GM12878 (cell line): ENCODE results near the gene ZFR. TPM values are rescaled to one million over a fixed set of nuclear protein-coding genes. Genes with fewer than 3 reads are reported as not detected.

Experiments used
- ATAC-seq: fragments of 200-7000 bp; cut with Tn5 transposase; 3 replicates; pipeline ENCODE4 v1.9.1; 2020; ENCODE audit warnings: mild to moderate bottlenecking, moderate library complexity
- BruUV-seq: library from RNA; stranded (reverse); fragments of 400-500 nt; replicated peaks from 2 replicates; lab custom pipeline; 2021; lab: Mats Ljungman, UMichigan
- CTCF ChIA-PET: fragments of 300-600 bp; sonication (Branson Sonifier 250); formaldehyde crosslinking; extraction: SDS; loops from one replicate; lab custom pipeline; 2021; ENCODE audit warnings: inconsistent platforms; lab: Yijun Ruan, JAX
- POLR2A ChIA-PET: fragments of 350-600 bp; formaldehyde crosslinking; extraction: SDS; loops from one replicate; lab custom pipeline; 2021; ENCODE audit warnings: inconsistent platforms; lab: Charles Lee
- RAD21 ChIA-PET: fragments of 300-600 bp; sonication (Branson Sonifier 250); formaldehyde crosslinking; loops from one replicate; lab custom pipeline; 2023; ENCODE audit warnings: antibody characterized with exemption; ENCODE audit not compliant: unreplicated experiment; lab: Charles Lee
- SMC1A ChIA-PET: fragments of 300-600 bp; sonication (Branson Sonifier 250); formaldehyde crosslinking; loops from one replicate; lab custom pipeline; 2023; ENCODE audit not compliant: unreplicated experiment, uncharacterized antibody; lab: Charles Lee
- DNase-seq: peaks from one replicate; pipeline ENCODE4 v3.0.0-alpha.2; 2011; ENCODE audit warnings: low read depth, low spot score
- FAIRE-seq: peaks from 3 replicates; lab custom pipeline; 2011; peaks lifted over from hg19 to GRCh38; lab: Jason Lieb, UNC
- H2AFZ ChIP-seq: 2 replicates; pipeline ENCODE4 v1.6.0; 2011; ENCODE audit warnings: low read depth, low read length, control low read depth; ENCODE audit not compliant: control insufficient read depth
- H3K27ac ChIP-seq: 2 replicates; pipeline ENCODE4 v1.5.1; 2011; ENCODE audit warnings: control low read depth; ENCODE audit not compliant: control insufficient read depth, insufficient read depth
- H3K27me3 ChIP-seq, 2 experiments: replicated peaks in 1 of 2; 2 replicates each; pipeline versions ENCODE4 v1.6.0 to v1.6.1; 2011; ENCODE audit warnings: low read length in 1 of 2; ENCODE audit not compliant: control insufficient read depth in 2 of 2, insufficient read depth in 2 of 2
- H3K36me3 ChIP-seq, 2 experiments: 2 replicates each; pipeline ENCODE4 v1.5.1; 2011; ENCODE audit warnings: low read length in 1 of 2; ENCODE audit not compliant: control insufficient read depth in 2 of 2, insufficient read depth in 2 of 2
- H3K4me1 ChIP-seq: 2 replicates; pipeline ENCODE4 v1.6.1; 2011; ENCODE audit warnings: mild to moderate bottlenecking, low read length, moderate library complexity, mixed read lengths; ENCODE audit not compliant: control insufficient read depth, insufficient read depth
- H3K4me2 ChIP-seq: 2 replicates; pipeline ENCODE4 v1.6.0; 2011; ENCODE audit warnings: control low read depth; ENCODE audit not compliant: control insufficient read depth, insufficient read depth
- H3K4me3 ChIP-seq: fragments of 200-600 bp; sonication (generic); 2 replicates; pipeline ENCODE4 v1.5.1; 2016
- H3K79me2 ChIP-seq: 2 replicates; pipeline ENCODE4 v1.6.0; 2011; ENCODE audit warnings: low read length; ENCODE audit not compliant: control insufficient read depth, insufficient read depth
- H3K9ac ChIP-seq: 2 replicates; pipeline ENCODE4 v1.8.0; 2011; ENCODE audit warnings: low read length, control low read depth, mixed read lengths; ENCODE audit not compliant: control insufficient read depth, insufficient read depth
- H3K9me3 ChIP-seq: replicated peaks from 3 replicates; pipeline ENCODE4 v1.5.1; 2011; ENCODE audit warnings: mild to moderate bottlenecking, low read length; ENCODE audit not compliant: control insufficient read depth, insufficient read depth
- H4K20me1 ChIP-seq: 2 replicates; pipeline ENCODE4 v1.6.0; 2011; ENCODE audit not compliant: control insufficient read depth, insufficient read depth
- ATF3 ChIP-seq: IDR thresholded peaks from 2 replicates; pipeline ENCODE4 v1.6.1; 2011; ENCODE audit warnings: low read depth, mild to moderate bottlenecking, low read length, moderate library complexity, borderline replicate concordance; ENCODE audit errors: extremely low read depth
- BCL3 ChIP-seq: IDR thresholded peaks from 2 replicates; pipeline ENCODE4 v1.6.1; 2011; ENCODE audit warnings: borderline replicate concordance, low read depth, mild to moderate bottlenecking, moderate library complexity, low read length; ENCODE audit not compliant: insufficient read depth, poor library complexity, severe bottlenecking
- BRCA1 ChIP-seq: IDR thresholded peaks from 2 replicates; pipeline ENCODE4 v1.6.1; 2011; ENCODE audit warnings: low read depth, low read length, improper control_type of control experiment
- CHD2 ChIP-seq: IDR thresholded peaks from 2 replicates; pipeline ENCODE4 v1.6.1; 2011; ENCODE audit warnings: low read depth, low read length, improper control_type of control experiment, borderline replicate concordance
- FOS ChIP-seq: IDR thresholded peaks from 3 replicates; pipeline ENCODE4 v1.6.1; 2011; ENCODE audit warnings: borderline replicate concordance; ENCODE audit not compliant: insufficient read length; ENCODE audit errors: extremely low read depth
- FOXK2 ChIP-seq: fragments of 450-650 bp; IDR thresholded peaks from 2 replicates; pipeline ENCODE4 v1.6.1; 2017; ENCODE audit warnings: mild to moderate bottlenecking, moderate library complexity
- HDAC2 ChIP-seq: fragments of 200-600 bp; sonication (generic); IDR thresholded peaks from 2 replicates; pipeline ENCODE4 v1.6.1; 2017
- IRF3 ChIP-seq: fragments of 450-650 bp; IDR thresholded peaks from 2 replicates; pipeline ENCODE4 v1.6.1; 2014; ENCODE audit warnings: mild to moderate bottlenecking
- KDM1A ChIP-seq: fragments of 200-600 bp; sonication (generic); IDR thresholded peaks from 2 replicates; pipeline ENCODE4 v1.6.1; 2016; ENCODE audit warnings: borderline replicate concordance
- MLLT1 ChIP-seq: fragments of 450-650 bp; IDR thresholded peaks from 2 replicates; pipeline ENCODE4 v1.6.1; 2016; ENCODE audit warnings: mild to moderate bottlenecking
- MYC ChIP-seq: IDR thresholded peaks from 2 replicates; pipeline ENCODE4 v1.6.1; 2011; ENCODE audit warnings: mild to moderate bottlenecking, low read length, moderate library complexity, inconsistent platforms; ENCODE audit not compliant: insufficient read depth, insufficient replicate concordance, insufficient read length, severe bottlenecking
- PBX3 ChIP-seq: IDR thresholded peaks from 2 replicates; pipeline ENCODE4 v1.6.1; 2011; ENCODE audit warnings: mild to moderate bottlenecking, low read depth, low read length, moderate library complexity; ENCODE audit not compliant: insufficient replicate concordance
- RB1 ChIP-seq: fragments of 450-650 bp; formaldehyde crosslinking; IDR thresholded peaks from 2 replicates; pipeline ENCODE4 v1.6.1; 2017; ENCODE audit warnings: mild to moderate bottlenecking, borderline replicate concordance
- TBL1XR1 ChIP-seq: IDR thresholded peaks from 2 replicates; pipeline ENCODE4 v1.6.1; 2012; ENCODE audit warnings: low read depth, low read length, improper control_type of control experiment
- USF1 ChIP-seq: IDR thresholded peaks from 2 replicates; pipeline ENCODE4 v1.6.1; 2011; ENCODE audit warnings: borderline replicate concordance, low read depth, mild to moderate bottlenecking, moderate library complexity, mixed read lengths, low read length; ENCODE audit not compliant: insufficient read depth; ENCODE audit errors: extremely low read length
- YY1 ChIP-seq: IDR thresholded peaks from 2 replicates; pipeline ENCODE4 v1.6.1; 2011; ENCODE audit warnings: low read depth, mild to moderate bottlenecking, low read length
- WGBS: methylation state at CpG from one replicate; pipeline ENCODE4 v1.1.6; 2016; ENCODE audit warnings: low lambda C conversion rate; ENCODE audit not compliant: insufficient replicate concordance, insufficient coverage; ENCODE audit errors: missing lambda C conversion rate; 5-methylcytosine and 5-hydroxymethylcytosine counted together
- in situ Hi-C: fragments of 300-500 bp; cut with MboI; formaldehyde crosslinking; loops from 9 replicates; pipeline ENCODE4 v1.14.3; 2018; ENCODE audit warnings: mixed read lengths
- intact Hi-C: fragments of 100-400 bp; cut with micrococcal nuclease; formaldehyde crosslinking; loops from one replicate; pipeline ENCODE4 v1.14.2; 2022; ENCODE audit not compliant: unreplicated experiment
- polyA plus RNA-seq, 11 experiments: library from polyadenylated mRNA; depleted of rRNA in 4 of 11; unstranded in 6 of 11; stranded (reverse) in 5 of 11; fragments of >200 nt; fragmentation: Nextera tagmentation in 4 of 11; fragmentation: Illumina TruSeq in 1 of 11; extraction: Ambion mirVana in 4 of 11; extraction: Trizol in 1 of 11; gene quantifications; 1 replicate in 1 of 11; 2 replicates in 10 of 11; pipeline versions ENCODE4 v1.2.1 to v1.2.3, GENCODE V29; 2011 to 2016; ENCODE audit warnings: inconsistent platforms in 2 of 11, missing spikeins in 2 of 11, low read depth in 1 of 11
- total RNA-seq, 4 experiments: library from RNA; depleted of rRNA in 3 of 4; stranded (reverse); fragments of >200 nt in 3 of 4; fragmentation: Illumina TruSeq in 1 of 4; extraction: Trizol in 1 of 4; gene quantifications; 2 replicates each; pipeline versions ENCODE4 v1.2.1 to v1.2.3, GENCODE V29; 2013 to 2021

The ZFR gene
- total and polyA plus RNA-seq, 10 of the 15 experiments (the other 5 are each of a cell fraction or from before 2014, with no cell fraction given) = 33.7 to 90.6 (median 72.9) TPM

- H3K36me3 ChIP-seq = peaks cover 0 to 23% of the 10 kb centered on the region in 2 experiments
- H3K9me3 ChIP-seq = no peaks in the 10 kb centered on the region
- H3K79me2 ChIP-seq = no peaks in the 10 kb centered on the region
- no peak overlapping the region for H3K27ac ChIP-seq
- ChIA-PET CTCF (interaction anchor here (0.6 to 2.7 kb wide), 4 partner anchors 8 to 207 kb away, joined by 3 to 10 read pairs (median 3); no protein-coding TSS in a partner anchor), SMC1A (interaction anchor here (0.9 to 3.1 kb wide), 5 partner anchors 9 to 215 kb away, joined by 3 to 9 read pairs (median 5); no protein-coding TSS in a partner anchor), POLR2A (no interaction called here), RAD21 (interaction anchor here (1.9 kb wide), 1 partner anchor 151 kb away, joined by 5 read pairs; no protein-coding TSS in a partner anchor)
- in situ Hi-C loops = no loop called here
- no peak for FAIRE-seq
- no peak for DNase-seq
- no peaks in the 10 kb centered on the region for H4K20me1 ChIP-seq
- intact Hi-C loops = no loop called here
- no peaks in the 10 kb centered on the region for H3K27me3 ChIP-seq
- H3K4me3 ChIP-seq = no peak overlapping the region
- no peaks in the 10 kb centered on the region for H3K4me1 ChIP-seq
- no peak for ATAC-seq
- H3K4me2 ChIP-seq = no peak overlapping the region
- H3K9ac ChIP-seq = no peak overlapping the region
- 100% methylated on average over 2 of the region's 2 CpGs for WGBS
- no peak overlapping the region for H2AFZ ChIP-seq
- no TSS peak for BruUV-seq
- no peak for TF ChIP-seq ATF3
- TF ChIP-seq USF1 = no peak
- TF ChIP-seq PBX3 = no peak
- no peak for TF ChIP-seq KDM1A
- TF ChIP-seq MYC = no peak
- TF ChIP-seq IRF3 = no peak
- no peak for TF ChIP-seq HDAC2
- TF ChIP-seq BCL3 = no peak
- no peak for TF ChIP-seq TBL1XR1
- no peak for TF ChIP-seq RB1
- no peak for TF ChIP-seq FOXK2
- no peak for TF ChIP-seq CHD2
- no peak for TF ChIP-seq MLLT1
- no peak for TF ChIP-seq FOS
- TF ChIP-seq YY1 = no peak
- TF ChIP-seq BRCA1 = no peak
Measured at GRCh38 chr5:32383065-32383464, 61.5 kb downstream of the ZFR start.
